ENCODE results near the gene INTS2.

DNA sequence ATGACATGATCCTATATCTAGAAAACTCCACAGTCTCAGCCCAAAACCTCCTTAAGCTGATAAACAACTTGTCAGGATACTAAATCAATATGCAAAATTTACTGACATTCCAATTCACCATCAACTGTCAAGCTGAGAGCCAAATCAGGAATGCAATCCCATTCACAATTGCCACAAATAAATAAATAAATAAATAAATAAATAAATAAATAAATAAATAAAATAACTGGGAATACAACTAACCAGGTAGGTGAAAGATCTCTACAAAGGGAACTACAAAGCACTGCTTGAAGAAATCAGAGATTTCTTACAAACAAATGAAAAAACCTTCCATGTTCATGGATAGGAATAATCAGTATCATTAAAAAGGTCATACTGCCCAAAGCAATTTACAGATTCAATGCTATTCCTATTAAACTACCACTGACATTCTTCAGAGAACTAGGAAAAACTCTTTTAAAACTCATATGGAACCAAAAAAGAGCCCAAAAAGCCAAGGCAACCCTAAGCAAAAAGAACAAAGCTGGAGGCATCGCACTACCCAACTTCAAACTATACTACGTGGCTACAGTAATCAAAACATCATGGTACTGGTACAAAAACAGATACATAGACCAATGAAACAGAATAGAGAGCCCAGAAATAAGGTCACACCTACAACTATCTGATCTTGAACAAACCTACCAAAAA is 102.2 kb downstream of the INTS2 start:
- TF ChIP-seq POLR2A (IDR thresholded peaks at IDR 0.05) (no peak), POLR2AphosphoS5 (IDR thresholded peaks at IDR 0.05) (no peak), EP300 (IDR thresholded peaks at IDR 0.05) (no peak)
- TF ChIP-seq, protein P1, sequence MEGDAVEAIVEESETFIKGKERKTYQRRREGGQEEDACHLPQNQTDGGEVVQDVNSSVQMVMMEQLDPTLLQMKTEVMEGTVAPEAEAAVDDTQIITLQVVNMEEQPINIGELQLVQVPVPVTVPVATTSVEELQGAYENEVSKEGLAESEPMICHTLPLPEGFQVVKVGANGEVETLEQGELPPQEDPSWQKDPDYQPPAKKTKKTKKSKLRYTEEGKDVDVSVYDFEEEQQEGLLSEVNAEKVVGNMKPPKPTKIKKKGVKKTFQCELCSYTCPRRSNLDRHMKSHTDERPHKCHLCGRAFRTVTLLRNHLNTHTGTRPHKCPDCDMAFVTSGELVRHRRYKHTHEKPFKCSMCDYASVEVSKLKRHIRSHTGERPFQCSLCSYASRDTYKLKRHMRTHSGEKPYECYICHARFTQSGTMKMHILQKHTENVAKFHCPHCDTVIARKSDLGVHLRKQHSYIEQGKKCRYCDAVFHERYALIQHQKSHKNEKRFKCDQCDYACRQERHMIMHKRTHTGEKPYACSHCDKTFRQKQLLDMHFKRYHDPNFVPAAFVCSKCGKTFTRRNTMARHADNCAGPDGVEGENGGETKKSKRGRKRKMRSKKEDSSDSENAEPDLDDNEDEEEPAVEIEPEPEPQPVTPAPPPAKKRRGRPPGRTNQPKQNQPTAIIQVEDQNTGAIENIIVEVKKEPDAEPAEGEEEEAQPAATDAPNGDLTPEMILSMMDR (IDR thresholded peaks at IDR 0.05), result no peak

Data from stomach (tissue), 4 donors.